Endothelial cell of umbilical vein (primary cell): ENCODE results near the gene SLC4A4.

Experiments
- CTCF ChIP-seq, 2 donors: IDR thresholded peaks; 1 replicate in 1 of 2; 2 replicates in 1 of 2; pipeline ENCODE4 v1.5.1; 2011; ENCODE audit warnings: low read length in 2 of 2, mild to moderate bottlenecking in 2 of 2, moderate library complexity in 2 of 2, control low read depth in 1 of 2, inconsistent platforms in 1 of 2, low read depth in 1 of 2; ENCODE audit not compliant: insufficient read depth in 1 of 2; ENCODE audit errors: extremely low read depth in 1 of 2
- EZH2 ChIP-seq: IDR thresholded peaks from 2 replicates; pipeline ENCODE4 v1.6.1; 2012; ENCODE audit warnings: borderline replicate concordance, low read depth, mild to moderate bottlenecking, moderate library complexity, low read length, inconsistent platforms; ENCODE audit not compliant: severe bottlenecking
- FOS ChIP-seq: IDR thresholded peaks from 2 replicates; pipeline ENCODE4 v1.6.1; 2011; ENCODE audit warnings: mild to moderate bottlenecking, low read length, moderate library complexity, borderline replicate concordance; ENCODE audit not compliant: insufficient read depth
- GATA2 ChIP-seq: IDR thresholded peaks from 2 replicates; pipeline ENCODE4 v1.7.0; 2011; ENCODE audit warnings: low read depth, mild to moderate bottlenecking, moderate library complexity, mixed read lengths, low read length; ENCODE audit not compliant: insufficient read length, insufficient read depth
- JUN ChIP-seq: IDR thresholded peaks from 2 replicates; pipeline ENCODE4 v1.6.1; 2011; ENCODE audit warnings: borderline replicate concordance, low read depth; ENCODE audit not compliant: insufficient read length, insufficient read depth
- MAX ChIP-seq: IDR thresholded peaks from 2 replicates; pipeline ENCODE4 v1.6.1; 2011; ENCODE audit not compliant: insufficient read depth, insufficient read length
- MYC ChIP-seq: IDR thresholded peaks from one replicate; pipeline ENCODE4 v1.6.1; 2011; ENCODE audit warnings: mild to moderate bottlenecking, low read depth, low read length
- POLR2A ChIP-seq: IDR thresholded peaks from 2 replicates; pipeline ENCODE4 v1.6.1; 2012; ENCODE audit warnings: low read depth, mild to moderate bottlenecking, control low read depth, low read length
- POLR2AphosphoS5 ChIP-seq: IDR thresholded peaks from 2 replicates; pipeline ENCODE4 v1.6.1; 2012; ENCODE audit warnings: low read depth, mild to moderate bottlenecking, control low read depth, low read length, moderate library complexity; ENCODE audit not compliant: insufficient read depth

GRCh38 chr4:71382125-71382899 lies 43.5 kb downstream of the SLC4A4 start:
- TF ChIP-seq EZH2 (no peak), JUN (no peak), POLR2AphosphoS5 (no peak), CTCF (IDR thresholded peaks at IDR 0.05; ENCODE audit: extremely low read depth in 1 of 2, insufficient read depth in 1 of 2, low read depth in 1 of 2, low read length in 2 of 2) (no peak), POLR2A (no peak), MAX (no peak), FOS (no peak), GATA2 (no peak), MYC (no peak)
